EL (cell line): ENCODE data around the gene CCND2.

Experiments
- DNase-seq: peaks from one replicate; pipeline ENCODE4 v3.0.0-alpha.2; 2016

Gene CCND2

GRCh38 chr12:4257442-4257841, 16.1 kb upstream of the CCND2 start:
- no peak for DNase-seq

GRCh38 chr12:4259099-4259498, 14.5 kb upstream of the CCND2 start:
- DNase-seq, result no peak

GRCh38 chr12:4261655-4262054, 11.9 kb upstream of the CCND2 start:
- no peak for DNase-seq

GRCh38 chr12:4265280-4265679, 8.3 kb upstream of the CCND2 start:
- no peak for DNase-seq

- DNase-seq, result no peak
These were observed 6.6 kb upstream of the CCND2 start for GRCh38 chr12:4266990-4267389.

- DNase-seq, result no peak
These were observed 5.7 kb upstream of the CCND2 start for GRCh38 chr12:4267704-4268328.

GRCh38 chr12:4268329-4269181, 5.0 kb upstream of the CCND2 start:
- no peak for DNase-seq

- no peak for DNase-seq
These were observed 4.1 kb upstream of the CCND2 start for GRCh38 chr12:4269279-4269991.

GRCh38 chr12:4270016-4270830, 3.3 kb upstream of the CCND2 start:
- DNase-seq, result no peak

- DNase-seq, result no peak
These were observed 2.5 kb upstream of the CCND2 start for GRCh38 chr12:4270831-4271716.

GRCh38 chr12:4271717-4272423, 1.7 kb upstream of the CCND2 start:
- no peak for DNase-seq

- DNase-seq, result no peak
These were observed 914 bp upstream of the CCND2 start for GRCh38 chr12:4272424-4273272.

GRCh38 chr12:4273273-4273651, 300 bp upstream of the CCND2 start:
- DNase-seq, result no peak

GRCh38 chr12:4274396-4275015, 944 bp downstream of the CCND2 start:
- no peak for DNase-seq

- no peak for DNase-seq
These were observed 1.7 kb downstream of the CCND2 start for GRCh38 chr12:4275016-4275869.

GRCh38 chr12:4275870-4276301, 2.3 kb downstream of the CCND2 start:
- no peak for DNase-seq

GRCh38 chr12:4276524-4277204, 3.1 kb downstream of the CCND2 start:
- DNase-seq, result peak; percentile 82

- DNase-seq, result no peak
These were observed 3.6 kb downstream of the CCND2 start for GRCh38 chr12:4277205-4277543.
